ENCODE results near the gene UMODL1.

UMODL1 gene

GRCh38 chr21:42031241-42031640, 39.9 kb upstream of the UMODL1 start:
- no peaks in the 10 kb centered on the region for H3K27me3 ChIP-seq (ENCODE audit: insufficient read depth, low read length)
- no peak overlapping the region for H2AFZ ChIP-seq (ENCODE audit: low read depth, low read length)
- H3K36me3 ChIP-seq (ENCODE audit: insufficient read depth, low read length): no peaks in the 10 kb centered on the region
- H3K9me3 ChIP-seq (ENCODE audit: low read length): no peaks in the 10 kb centered on the region
- no peak overlapping the region for H3K4me3 ChIP-seq (ENCODE audit: low read length)
- H3K4me1 ChIP-seq (ENCODE audit: insufficient read depth, low read length): no peaks in the 10 kb centered on the region

GRCh38 chr21:42031816-42032215, 39.3 kb upstream of the UMODL1 start:
- Histone ChIP-seq H3K4me1 (ENCODE audit: insufficient read depth, low read length) (no peaks in the 10 kb centered on the region), H3K4me3 (ENCODE audit: low read length) (no peak overlapping the region), H3K36me3 (ENCODE audit: insufficient read depth, low read length) (no peaks in the 10 kb centered on the region), H3K27me3 (ENCODE audit: insufficient read depth, low read length) (no peaks in the 10 kb centered on the region), H3K9me3 (ENCODE audit: low read length) (no peaks in the 10 kb centered on the region), H2AFZ (ENCODE audit: low read depth, low read length) (no peak overlapping the region)

DNA sequence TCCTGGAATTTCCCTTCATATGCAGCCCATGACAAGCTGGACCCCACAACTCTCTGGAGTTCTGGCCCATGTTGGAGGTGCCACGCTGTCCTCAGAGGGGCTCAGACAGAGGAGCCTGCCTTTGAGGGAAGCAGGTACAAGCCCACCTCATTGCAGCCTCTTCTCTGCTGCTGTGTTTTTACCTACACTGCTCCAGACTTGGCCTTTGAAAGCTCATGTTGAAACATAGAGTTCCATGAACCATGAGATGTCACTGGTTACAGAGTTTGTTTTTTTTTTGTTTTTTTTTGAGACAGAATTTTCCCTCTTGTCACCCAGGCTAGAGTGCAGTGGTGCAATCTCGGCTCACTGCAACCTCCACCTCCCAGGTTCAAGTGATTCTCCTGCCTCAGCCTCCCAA, 38.9 kb upstream of the UMODL1 start:
- no peaks in the 10 kb centered on the region for H3K27me3 ChIP-seq (ENCODE audit: insufficient read depth, low read length)
- no peak overlapping the region for H2AFZ ChIP-seq (ENCODE audit: low read depth, low read length)
- H3K36me3 ChIP-seq (ENCODE audit: insufficient read depth, low read length): no peaks in the 10 kb centered on the region
- no peaks in the 10 kb centered on the region for H3K4me1 ChIP-seq (ENCODE audit: insufficient read depth, low read length)
- no peaks in the 10 kb centered on the region for H3K9me3 ChIP-seq (ENCODE audit: low read length)
- H3K4me3 ChIP-seq (ENCODE audit: low read length): no peak overlapping the region

DNA sequence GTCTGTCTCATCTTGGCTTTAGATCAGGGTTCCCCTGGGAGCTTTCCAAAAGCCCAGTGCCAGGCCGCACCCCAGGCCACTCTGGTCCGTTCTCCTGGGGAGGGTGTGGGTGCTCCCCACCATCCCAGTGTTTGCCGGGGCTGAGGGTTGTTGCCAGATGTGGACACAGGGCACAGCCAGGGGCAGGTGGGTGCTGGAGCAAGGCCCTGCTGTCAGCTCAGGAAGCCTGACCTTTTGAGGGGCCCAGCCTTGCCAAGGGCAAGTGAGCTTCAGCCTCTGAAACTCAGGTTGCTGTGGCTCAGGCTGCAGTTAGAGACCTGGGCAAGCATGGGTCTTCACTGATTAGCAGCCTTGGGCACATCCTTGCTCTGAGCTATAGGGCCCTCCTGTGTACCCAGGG, 38.1 kb upstream of the UMODL1 start:
- H3K4me1 ChIP-seq (ENCODE audit: insufficient read depth, low read length): peaks cover 3% of the 10 kb centered on the region
- H3K36me3 ChIP-seq (ENCODE audit: insufficient read depth, low read length): no peaks in the 10 kb centered on the region
- no peak overlapping the region for H3K4me3 ChIP-seq (ENCODE audit: low read length)
- H3K27me3 ChIP-seq (ENCODE audit: insufficient read depth, low read length): no peaks in the 10 kb centered on the region
- H3K9me3 ChIP-seq (ENCODE audit: low read length): no peaks in the 10 kb centered on the region
- no peak overlapping the region for H2AFZ ChIP-seq (ENCODE audit: low read depth, low read length)

GRCh38 chr21:42036313-42036712, 34.8 kb upstream of the UMODL1 start:
- Histone ChIP-seq H3K4me1 (ENCODE audit: insufficient read depth, low read length) (peaks cover 21% of the 10 kb centered on the region), H3K4me3 (ENCODE audit: low read length) (no peak overlapping the region), H3K9me3 (ENCODE audit: low read length) (no peaks in the 10 kb centered on the region), H3K36me3 (ENCODE audit: insufficient read depth, low read length) (no peaks in the 10 kb centered on the region), H2AFZ (ENCODE audit: low read depth, low read length) (no peak overlapping the region), H3K27me3 (ENCODE audit: insufficient read depth, low read length) (no peaks in the 10 kb centered on the region)

- H3K4me3 ChIP-seq (ENCODE audit: low read length): no peak overlapping the region
- H2AFZ ChIP-seq (ENCODE audit: low read depth, low read length): no peak overlapping the region
- no peaks in the 10 kb centered on the region for H3K36me3 ChIP-seq (ENCODE audit: insufficient read depth, low read length)
- no peaks in the 10 kb centered on the region for H3K27me3 ChIP-seq (ENCODE audit: insufficient read depth, low read length)
- H3K4me1 ChIP-seq (ENCODE audit: insufficient read depth, low read length): peaks cover 21% of the 10 kb centered on the region
- no peaks in the 10 kb centered on the region for H3K9me3 ChIP-seq (ENCODE audit: low read length)
Observed at GRCh38 chr21:42037516-42037915, 33.6 kb upstream of the UMODL1 start.

- no peak overlapping the region for H3K4me3 ChIP-seq (ENCODE audit: low read length)
- peaks cover 21% of the 10 kb centered on the region for H3K4me1 ChIP-seq (ENCODE audit: insufficient read depth, low read length)
- H3K27me3 ChIP-seq (ENCODE audit: insufficient read depth, low read length): no peaks in the 10 kb centered on the region
- H3K9me3 ChIP-seq (ENCODE audit: low read length): no peaks in the 10 kb centered on the region
- no peaks in the 10 kb centered on the region for H3K36me3 ChIP-seq (ENCODE audit: insufficient read depth, low read length)
- H2AFZ ChIP-seq (ENCODE audit: low read depth, low read length): no peak overlapping the region
Observed at GRCh38 chr21:42037943-42038342, 33.2 kb upstream of the UMODL1 start.

- no peak overlapping the region for H3K4me3 ChIP-seq (ENCODE audit: low read length)
- no peaks in the 10 kb centered on the region for H3K36me3 ChIP-seq (ENCODE audit: insufficient read depth, low read length)
- H3K27me3 ChIP-seq (ENCODE audit: insufficient read depth, low read length): no peaks in the 10 kb centered on the region
- H3K4me1 ChIP-seq (ENCODE audit: insufficient read depth, low read length): peaks cover 21% of the 10 kb centered on the region
- no peak overlapping the region for H2AFZ ChIP-seq (ENCODE audit: low read depth, low read length)
- H3K9me3 ChIP-seq (ENCODE audit: low read length): no peaks in the 10 kb centered on the region
Observed at GRCh38 chr21:42038393-42038792, 32.7 kb upstream of the UMODL1 start.

DNA sequence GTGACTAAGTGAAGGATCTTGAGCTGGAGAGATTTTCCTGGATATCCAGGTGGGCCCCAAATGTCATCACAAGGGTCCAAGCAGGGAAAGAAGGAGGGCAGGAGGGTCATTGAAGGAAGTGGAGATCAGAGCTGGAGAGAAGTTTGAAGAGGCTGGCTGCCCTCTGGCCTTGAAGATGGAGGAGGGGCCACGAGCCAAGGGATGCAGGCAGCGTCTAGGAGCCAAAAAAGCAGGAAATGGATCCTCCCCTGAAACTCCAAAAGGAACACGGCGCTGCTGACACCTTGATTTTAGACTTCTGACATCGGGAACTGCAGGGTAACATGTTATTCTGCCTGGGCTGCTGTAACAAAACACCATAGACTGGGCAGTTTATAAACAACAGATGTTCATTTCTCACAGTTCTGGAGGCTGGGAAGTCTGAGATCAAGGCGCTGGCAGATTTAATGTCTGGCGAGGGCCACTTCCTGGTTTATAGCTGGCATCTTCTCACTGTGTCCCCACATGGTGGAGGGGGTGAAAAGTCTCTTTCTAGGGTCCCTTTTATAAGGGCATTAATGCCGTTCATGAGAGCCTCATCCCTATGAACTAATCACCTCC, 32.2 kb upstream of the UMODL1 start:
- Histone ChIP-seq H3K9me3 (ENCODE audit: low read length) (no peaks in the 10 kb centered on the region), H3K4me3 (ENCODE audit: low read length) (no peak overlapping the region), H3K27me3 (ENCODE audit: insufficient read depth, low read length) (no peaks in the 10 kb centered on the region), H3K36me3 (ENCODE audit: insufficient read depth, low read length) (no peaks in the 10 kb centered on the region), H3K4me1 (ENCODE audit: insufficient read depth, low read length) (peaks cover 21% of the 10 kb centered on the region), H2AFZ (ENCODE audit: low read depth, low read length) (no peak overlapping the region)

DNA sequence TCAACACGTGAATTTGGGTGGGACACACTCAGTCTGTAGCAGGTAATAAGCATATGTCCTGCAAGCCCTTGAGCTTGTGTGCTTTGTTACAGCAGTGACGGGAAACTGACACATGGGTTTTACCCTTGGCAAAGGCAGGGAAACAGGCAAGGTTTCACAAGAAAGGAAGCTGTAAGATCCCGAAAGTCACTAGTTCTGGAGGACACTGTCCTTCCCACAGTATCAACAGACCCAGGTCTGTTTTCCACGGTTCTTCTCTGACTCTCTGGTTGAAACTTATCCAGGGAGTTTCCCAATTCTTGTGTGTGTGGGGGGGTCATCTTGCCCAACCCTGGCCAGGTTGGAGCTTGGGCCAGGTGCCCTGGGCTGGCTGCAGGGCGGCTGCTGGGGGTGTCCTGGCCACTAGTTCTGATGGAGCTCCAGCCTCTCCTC, 31.6 kb upstream of the UMODL1 start:
- no peaks in the 10 kb centered on the region for H3K27me3 ChIP-seq (ENCODE audit: insufficient read depth, low read length)
- no peak overlapping the region for H3K4me3 ChIP-seq (ENCODE audit: low read length)
- H3K36me3 ChIP-seq (ENCODE audit: insufficient read depth, low read length): no peaks in the 10 kb centered on the region
- no peaks in the 10 kb centered on the region for H3K9me3 ChIP-seq (ENCODE audit: low read length)
- H3K4me1 ChIP-seq (ENCODE audit: insufficient read depth, low read length): peaks cover 21% of the 10 kb centered on the region
- no peak overlapping the region for H2AFZ ChIP-seq (ENCODE audit: low read depth, low read length)

- Histone ChIP-seq H3K36me3 (ENCODE audit: insufficient read depth, low read length) (no peaks in the 10 kb centered on the region), H2AFZ (ENCODE audit: low read depth, low read length) (no peak overlapping the region), H3K4me3 (ENCODE audit: low read length) (no peak overlapping the region), H3K9me3 (ENCODE audit: low read length) (no peaks in the 10 kb centered on the region), H3K4me1 (ENCODE audit: insufficient read depth, low read length) (peaks cover 21% of the 10 kb centered on the region), H3K27me3 (ENCODE audit: insufficient read depth, low read length) (no peaks in the 10 kb centered on the region)
Observed at GRCh38 chr21:42039911-42040351, 31.2 kb upstream of the UMODL1 start.

DNA sequence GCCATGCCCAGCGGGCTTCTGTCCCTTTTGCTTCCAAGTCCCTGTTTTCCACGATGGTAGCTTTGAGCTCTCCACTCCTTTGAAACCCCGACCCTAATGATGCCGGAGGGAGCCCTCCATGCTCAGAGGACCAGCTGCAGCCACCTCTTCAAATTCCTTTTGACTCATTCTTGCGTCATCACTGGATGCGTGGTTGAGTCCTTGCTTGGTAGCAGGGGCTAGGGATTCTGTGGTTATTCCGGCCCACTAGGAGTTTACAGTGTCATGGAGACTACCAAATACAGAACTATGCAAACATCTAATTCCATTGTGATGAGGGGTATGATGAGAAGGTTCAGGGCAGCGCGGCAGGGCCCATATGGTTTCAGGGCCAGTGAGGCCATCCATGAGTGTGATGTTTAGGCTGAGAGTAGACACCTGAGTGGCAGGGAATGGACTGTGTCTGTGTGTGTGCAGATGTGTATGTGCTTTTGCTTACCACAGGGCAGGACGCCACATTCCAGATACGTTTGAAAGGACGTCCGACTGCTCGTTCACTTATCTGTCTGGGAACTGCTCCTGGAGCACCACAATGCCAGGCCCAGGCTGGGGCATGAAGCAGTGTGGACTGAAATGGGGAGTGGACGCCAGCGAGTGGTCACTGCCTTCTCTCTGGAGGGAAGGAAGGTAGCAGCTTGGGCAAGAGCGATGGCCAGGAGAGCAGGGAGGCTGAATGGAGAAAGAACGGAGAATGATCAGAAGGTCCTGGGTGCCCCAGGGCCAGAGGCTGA, 30.5 kb upstream of the UMODL1 start:
- H3K4me3 ChIP-seq (ENCODE audit: low read length): no peak overlapping the region

GRCh38 chr21:42041246-42041645, 29.9 kb upstream of the UMODL1 start:
- no peaks in the 10 kb centered on the region for H3K9me3 ChIP-seq (ENCODE audit: low read length)
- no peak overlapping the region for H3K4me3 ChIP-seq (ENCODE audit: low read length)
- H3K36me3 ChIP-seq (ENCODE audit: insufficient read depth, low read length): no peaks in the 10 kb centered on the region
- no peak overlapping the region for H2AFZ ChIP-seq (ENCODE audit: low read depth, low read length)
- peaks cover 21% of the 10 kb centered on the region for H3K4me1 ChIP-seq (ENCODE audit: insufficient read depth, low read length)
- H3K27me3 ChIP-seq (ENCODE audit: insufficient read depth, low read length): no peaks in the 10 kb centered on the region

More for the DNA sequence above, 30.5 kb upstream of the UMODL1 start:
- Histone ChIP-seq H3K4me1 (ENCODE audit: insufficient read depth, low read length) (peaks cover 21% of the 10 kb centered on the region), H3K36me3 (ENCODE audit: insufficient read depth, low read length) (no peaks in the 10 kb centered on the region), H2AFZ (ENCODE audit: low read depth, low read length) (no peak overlapping the region), H3K9me3 (ENCODE audit: low read length) (no peaks in the 10 kb centered on the region), H3K27me3 (ENCODE audit: insufficient read depth, low read length) (no peaks in the 10 kb centered on the region)

Measured in neuron (in vitro differentiated cells).